Progenitor cell of endocrine pancreas (in vitro differentiated cells): ENCODE data around the gene CLP1. TPM values are rescaled to one million over a fixed set of nuclear protein-coding genes. Genes with fewer than 3 reads are reported as not detected.

Experiments used
- DNase-seq: peaks from one replicate; pipeline ENCODE4 v3.0.0; 2021; ENCODE audit warnings: low spot score; ENCODE audit not compliant: unreplicated experiment
- H3K27ac Mint-ChIP-seq: 2 replicates; pipeline ENCODE4 v1.8.0; 2021; ENCODE audit warnings: mild to moderate bottlenecking, moderate library complexity, mixed read lengths
- H3K27me3 Mint-ChIP-seq: 2 replicates; pipeline ENCODE4 v1.8.0; 2021; ENCODE audit warnings: mixed read lengths
- H3K36me3 Mint-ChIP-seq: 2 replicates; pipeline ENCODE4 v1.8.0; 2022; ENCODE audit warnings: mixed read lengths; ENCODE audit not compliant: insufficient read depth
- H3K4me1 Mint-ChIP-seq: 2 replicates; pipeline ENCODE4 v1.8.0; 2021; ENCODE audit warnings: low read depth, mixed read lengths
- H3K4me3 Mint-ChIP-seq: 2 replicates; pipeline ENCODE4 v1.8.0; 2021; ENCODE audit warnings: low read depth, mild to moderate bottlenecking, moderate library complexity, mixed read lengths
- H3K9me3 Mint-ChIP-seq: 2 replicates; pipeline ENCODE4 v1.8.0; 2021; ENCODE audit warnings: low read depth, mixed read lengths
- microRNA-seq: library from miRNA; unstranded; fragments of <30 nt; microRNA quantifications from one replicate; pipeline ENCODE4 v1.1.0, GENCODE V29; 2020; ENCODE audit warnings: borderline number of aligned reads; ENCODE audit not compliant: unreplicated experiment
- total RNA-seq: library from RNA; stranded (reverse); gene quantifications from 2 replicates; pipeline ENCODE4 v1.2.1, GENCODE V29; 2021
- TF ChIP-seq, protein P1 (sequence below): fragments of 200-600 bp; sonication (generic); IDR thresholded peaks from one replicate; pipeline ENCODE4 v1.5.0; 2021; ENCODE audit warnings: antibody characterized with exemption, mild to moderate bottlenecking; ENCODE audit not compliant: unreplicated experiment

Gene CLP1
- total RNA-seq, 1 donor from 2014 or later: 22.2 TPM

DNA sequence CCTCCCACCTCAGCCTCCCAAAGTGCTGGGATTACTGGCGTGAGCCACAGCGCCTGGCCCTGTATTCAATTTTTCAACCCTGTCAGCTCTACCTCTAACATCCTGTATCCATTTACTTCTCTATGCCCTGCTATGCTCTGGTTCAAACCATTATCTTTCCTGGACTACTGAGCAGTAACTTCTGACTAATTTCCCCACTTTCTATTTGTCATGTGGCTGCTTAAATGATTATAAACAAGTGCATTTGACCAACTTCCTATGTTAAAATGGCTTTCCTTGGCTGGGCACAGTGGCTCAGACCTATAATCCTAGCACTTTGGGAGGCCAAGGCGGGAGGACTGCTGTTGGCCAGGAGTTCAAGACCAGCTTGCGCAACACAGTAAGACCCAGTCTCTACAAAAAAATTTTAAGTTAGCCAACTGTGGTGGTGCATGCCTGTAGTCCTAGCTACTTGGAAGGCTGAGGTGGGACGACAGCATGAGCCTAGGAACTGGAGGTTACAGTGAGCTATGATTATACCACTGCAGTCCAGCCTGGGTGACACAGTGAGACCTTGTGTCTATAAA is 52.3 kb downstream of the CLP1 start:
- Mint-ChIP-seq H3K4me3 (peak overlapping the region; percentile 98), H3K4me1 (peaks cover 24% of the 10 kb centered on the region), H3K36me3 (peaks cover 6% of the 10 kb centered on the region), H3K27ac (no peak overlapping the region), H3K27me3 (no peaks in the 10 kb centered on the region), H3K9me3 (no peaks in the 10 kb centered on the region)
- no peak for DNase-seq
- TF ChIP-seq, protein P1, sequence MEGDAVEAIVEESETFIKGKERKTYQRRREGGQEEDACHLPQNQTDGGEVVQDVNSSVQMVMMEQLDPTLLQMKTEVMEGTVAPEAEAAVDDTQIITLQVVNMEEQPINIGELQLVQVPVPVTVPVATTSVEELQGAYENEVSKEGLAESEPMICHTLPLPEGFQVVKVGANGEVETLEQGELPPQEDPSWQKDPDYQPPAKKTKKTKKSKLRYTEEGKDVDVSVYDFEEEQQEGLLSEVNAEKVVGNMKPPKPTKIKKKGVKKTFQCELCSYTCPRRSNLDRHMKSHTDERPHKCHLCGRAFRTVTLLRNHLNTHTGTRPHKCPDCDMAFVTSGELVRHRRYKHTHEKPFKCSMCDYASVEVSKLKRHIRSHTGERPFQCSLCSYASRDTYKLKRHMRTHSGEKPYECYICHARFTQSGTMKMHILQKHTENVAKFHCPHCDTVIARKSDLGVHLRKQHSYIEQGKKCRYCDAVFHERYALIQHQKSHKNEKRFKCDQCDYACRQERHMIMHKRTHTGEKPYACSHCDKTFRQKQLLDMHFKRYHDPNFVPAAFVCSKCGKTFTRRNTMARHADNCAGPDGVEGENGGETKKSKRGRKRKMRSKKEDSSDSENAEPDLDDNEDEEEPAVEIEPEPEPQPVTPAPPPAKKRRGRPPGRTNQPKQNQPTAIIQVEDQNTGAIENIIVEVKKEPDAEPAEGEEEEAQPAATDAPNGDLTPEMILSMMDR: no peak

Small RNA genes within 50 kb of the gene (microRNA-seq; reads per million reads assigned to microRNA genes)
- 35,587 reads per million, percentile 99 among the genes with 10 or more reads in this experiment for gene MIR130A

Other genes starting within 250 kb of the CLP1 start
- 21.5 and 24.6 TPM in 2 replicates for gene SLC43A3, start 230.6 kb upstream of the CLP1 start, total RNA-seq
- gene RTN4RL2, start 197.2 kb upstream of the CLP1 start, total RNA-seq: 1.9 and 2.1 TPM in 2 replicates
- 46.9 and 48.5 TPM in 2 replicates for gene SLC43A1, start 142.1 kb upstream of the CLP1 start, total RNA-seq
- 63.4 and 63.5 TPM in 2 replicates for gene TIMM10, start 127.0 kb upstream of the CLP1 start, total RNA-seq
- gene SMTNL1, start 120.2 kb upstream of the CLP1 start, total RNA-seq: not detected in 2 replicates
- gene UBE2L6, start 90.1 kb upstream of the CLP1 start, total RNA-seq: 30.6 and 34.3 TPM in 2 replicates
- gene SERPING1, start 60.1 kb upstream of the CLP1 start, total RNA-seq: 190 and 196 TPM in 2 replicates
- 0.22 TPM in 2 replicates for gene YPEL4, start 7.8 kb upstream of the CLP1 start, total RNA-seq
- gene ZDHHC5, start 10.4 kb downstream of the CLP1 start, total RNA-seq: 56.7 and 60.1 TPM in 2 replicates
- 24.2 and 24.4 TPM in 2 replicates for gene MED19, start 54.5 kb downstream of the CLP1 start, total RNA-seq
- 82.7 and 82.9 TPM in 2 replicates for gene TMX2, start 54.8 kb downstream of the CLP1 start, total RNA-seq
- gene SELENOH, start 83.7 kb downstream of the CLP1 start, total RNA-seq: 206 and 223 TPM in 2 replicates
- gene BTBD18, start 94.1 kb downstream of the CLP1 start, total RNA-seq: not detected in 2 replicates
- 346 and 367 TPM in 2 replicates for gene CTNND1, start 104.0 kb downstream of the CLP1 start, total RNA-seq